Measurements from ENCODE around the gene HOXA6.

HOXA6 gene

GRCh38 chr7:27121684-27122076 lies 25.9 kb downstream of the HOXA6 start:
- DNase-seq = no peak

- DNase-seq = no peak
These were observed 28.1 kb downstream of the HOXA6 start for GRCh38 chr7:27119412-27119911.

GRCh38 chr7:27118580-27118979 lies 29.0 kb downstream of the HOXA6 start:
- DNase-seq = no peak

GRCh38 chr7:27117887-27118491 lies 29.6 kb downstream of the HOXA6 start:
- no peak for DNase-seq

GRCh38 chr7:27116962-27117886 lies 30.4 kb downstream of the HOXA6 start:
- no peak for DNase-seq

GRCh38 chr7:27116031-27116961 lies 31.3 kb downstream of the HOXA6 start:
- DNase-seq = no peak

- DNase-seq = no peak
These were observed 32.1 kb downstream of the HOXA6 start for GRCh38 chr7:27115221-27116026.

GRCh38 chr7:27114881-27115220 lies 32.7 kb downstream of the HOXA6 start:
- DNase-seq = no peak

- DNase-seq = no peak
These were observed 33.4 kb downstream of the HOXA6 start for GRCh38 chr7:27113991-27114769.

- DNase-seq = no peak
These were observed 34.3 kb downstream of the HOXA6 start for GRCh38 chr7:27112955-27113949.

- no peak for DNase-seq
These were observed 35.2 kb downstream of the HOXA6 start for GRCh38 chr7:27112361-27112760.

- no peak for DNase-seq
These were observed 35.8 kb downstream of the HOXA6 start for GRCh38 chr7:27111751-27112277.

- DNase-seq = no peak
These were observed 36.4 kb downstream of the HOXA6 start for GRCh38 chr7:27111042-27111750.

GRCh38 chr7:27110186-27111031 lies 37.2 kb downstream of the HOXA6 start:
- DNase-seq = no peak

- no peak for DNase-seq
These were observed 37.9 kb downstream of the HOXA6 start for GRCh38 chr7:27109466-27110185.

- no peak for DNase-seq
These were observed 39.0 kb downstream of the HOXA6 start for GRCh38 chr7:27108390-27109127.

Measured in activated CD4-positive, alpha-beta T cell treated with anti-CD3 and anti-CD28 coated beads, Interleukin-10, Interleukin-2, amounts not matched to agents 100 ng/mL and 50 ng/mL, durations not matched to agents 16 hours and 8 hours (primary cell).